ENCODE measurements around the gene OPTC.

DNA sequence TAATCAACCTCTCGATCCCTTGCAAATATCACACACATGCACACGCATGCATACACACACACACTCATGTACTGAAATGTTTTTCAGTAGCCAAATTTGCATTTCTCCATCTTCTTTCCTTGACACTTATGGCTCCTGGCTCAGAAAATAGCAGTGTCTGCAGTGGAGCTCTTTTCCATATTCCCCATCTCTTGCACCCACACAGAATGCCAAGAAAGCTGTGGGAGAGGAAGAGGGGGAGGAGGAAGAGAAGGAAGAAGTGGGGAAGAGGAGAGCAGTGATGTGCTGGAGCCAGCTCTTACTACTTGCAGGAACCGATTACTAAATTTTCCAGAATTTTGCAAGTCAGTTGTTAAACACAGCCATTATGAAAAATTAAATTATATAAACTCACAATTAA is 9.9 kb downstream of the OPTC start:
- TF ChIP-seq POLR2A (IDR thresholded peaks at IDR 0.05; ENCODE audit: low read depth, low read length) (no peak), POLR2AphosphoS5 (IDR thresholded peaks at IDR 0.05; ENCODE audit: low read depth, low read length) (no peak)
